Measurements from ENCODE around the gene REG4. TPM values are rescaled to one million over a fixed set of nuclear protein-coding genes. Genes with fewer than 3 reads are reported as not detected.
"Not testable (repeated sequence)": the region's sequence is repeated elsewhere in the genome, so short reads cannot be mapped to it uniquely, and the experiment has no call there.

The REG4 gene
- total and polyA plus RNA-seq, 2 donors (not counting 3 experiments of a cell fraction or from before 2014, with no cell fraction given): not detected

DNA sequence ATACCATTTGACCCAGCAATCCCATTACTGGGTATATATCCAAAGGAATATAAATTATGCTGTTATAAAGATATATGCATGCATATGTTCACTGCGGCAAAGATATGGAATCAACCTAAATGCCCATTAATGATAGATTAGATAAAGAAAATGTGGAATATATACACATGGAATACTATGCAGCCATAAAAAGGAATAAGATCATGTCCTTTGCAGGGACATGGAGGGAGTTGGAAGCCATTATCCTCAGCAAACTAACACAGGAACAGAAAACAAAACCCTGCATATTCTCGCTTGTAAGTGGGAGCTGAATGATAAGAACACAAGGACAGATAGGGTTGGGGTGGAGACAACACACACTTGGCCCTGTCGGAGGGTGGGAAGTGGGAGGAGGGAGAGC, 19.8 kb upstream of the REG4 start:
- Histone ChIP-seq H3K9ac (replicated peaks; ENCODE audit: extremely low read depth, insufficient read depth, low read length) (no peak overlapping the region), H3K9me1 (replicated peaks; ENCODE audit: control insufficient read depth, extremely low read depth, insufficient read depth, low read length) (no peaks in the 10 kb centered on the region), H3K27me3 (ENCODE audit: control insufficient read depth in 2 of 2, insufficient read depth in 2 of 2, low read length in 2 of 2) (peaks cover 5 to 27% of the 10 kb centered on the region in 2 experiments), H2AFZ (ENCODE audit: low read depth, low read length) (no peak overlapping the region), H3K4me1 (ENCODE audit: control insufficient read depth, extremely low read depth, insufficient read depth, low read length) (no peaks in the 10 kb centered on the region), H3K27ac (ENCODE audit: insufficient read depth, low read depth, low read length) (no peak overlapping the region), H3K4me2 (ENCODE audit: insufficient read depth, low read length) (no peak overlapping the region), H3K79me2 (ENCODE audit: control insufficient read depth, insufficient read depth, low read length) (no peaks in the 10 kb centered on the region), H3K9me3 (replicated peaks; ENCODE audit: control insufficient read depth, insufficient read depth, low read length) (no peaks in the 10 kb centered on the region), H4K20me1 (replicated peaks; ENCODE audit: control insufficient read depth, extremely low read depth, insufficient read depth, low read length) (no peaks in the 10 kb centered on the region), H3K4me3 (replicated peaks in 1 of 3; ENCODE audit: insufficient read depth in 1 of 3, low read depth in 1 of 3, low read length in 3 of 3) (no peak overlapping the region), H3K36me3 (ENCODE audit: control insufficient read depth in 2 of 2, extremely low read depth in 1 of 2, insufficient read depth in 2 of 2, low read length in 2 of 2) (no peaks in the 10 kb centered on the region)
- FAIRE-seq (no peak), DNase-seq (ENCODE audit: low read depth, low spot score) (no peak)
- POLR2A ChIA-PET: no interaction called here
- intact Hi-C loops (cut with micrococcal nuclease): no loop called here
- dilution Hi-C loops (cut with MboI; ENCODE audit: extremely low pct_ligation_motif_present, low sequenced_read_pairs): no loop called here
- BruUV-seq (replicated peaks): no TSS peak
- no peak for TF ChIP-seq GATA2 (IDR thresholded peaks at IDR 0.05; ENCODE audit: insufficient read depth, insufficient read length, low read depth, low read length)
- CTCF ChIA-PET: no interaction called here

- no TSS peak for BruUV-seq (replicated peaks)
- Histone ChIP-seq H3K4me1 (ENCODE audit: control insufficient read depth, extremely low read depth, insufficient read depth, low read length) (no peaks in the 10 kb centered on the region), H4K20me1 (replicated peaks; ENCODE audit: control insufficient read depth, extremely low read depth, insufficient read depth, low read length) (no peaks in the 10 kb centered on the region), H3K9me1 (replicated peaks; ENCODE audit: control insufficient read depth, extremely low read depth, insufficient read depth, low read length) (no peaks in the 10 kb centered on the region), H3K79me2 (ENCODE audit: control insufficient read depth, insufficient read depth, low read length) (no peaks in the 10 kb centered on the region), H3K27me3 (ENCODE audit: control insufficient read depth in 2 of 2, insufficient read depth in 2 of 2, low read length in 2 of 2) (peaks cover 4 to 20% of the 10 kb centered on the region in 2 experiments), H3K36me3 (ENCODE audit: control insufficient read depth in 2 of 2, extremely low read depth in 1 of 2, insufficient read depth in 2 of 2, low read length in 2 of 2) (no peaks in the 10 kb centered on the region), H2AFZ (ENCODE audit: low read depth, low read length) (no peak overlapping the region), H3K27ac (ENCODE audit: insufficient read depth, low read depth, low read length) (no peak overlapping the region), H3K4me3 (replicated peaks in 1 of 3; ENCODE audit: insufficient read depth in 1 of 3, low read depth in 1 of 3, low read length in 3 of 3) (no peak overlapping the region), H3K9ac (replicated peaks; ENCODE audit: extremely low read depth, insufficient read depth, low read length) (no peak overlapping the region), H3K4me2 (ENCODE audit: insufficient read depth, low read length) (no peak overlapping the region), H3K9me3 (replicated peaks; ENCODE audit: control insufficient read depth, insufficient read depth, low read length) (no peaks in the 10 kb centered on the region)
- dilution Hi-C loops (cut with MboI; ENCODE audit: extremely low pct_ligation_motif_present, low sequenced_read_pairs): no loop called here
- no peak for FAIRE-seq
- CTCF ChIA-PET: no interaction called here
- POLR2A ChIA-PET: no interaction called here
- TF ChIP-seq GATA2 (IDR thresholded peaks at IDR 0.05; ENCODE audit: insufficient read depth, insufficient read length, low read depth, low read length) (no peak), POLR2A (IDR thresholded peaks at IDR 0.05; ENCODE audit: low read depth, low read length) (no peak), MYC (IDR thresholded peaks at IDR 0.05; ENCODE audit: low read depth, low read length) (no peak), MAX (IDR thresholded peaks at IDR 0.05; ENCODE audit: insufficient read depth, insufficient read length) (no peak), FOS (IDR thresholded peaks at IDR 0.05; ENCODE audit: borderline replicate concordance, insufficient read depth, low read length) (no peak), EZH2 (IDR thresholded peaks at IDR 0.05; ENCODE audit: borderline replicate concordance, low read depth, low read length, severe bottlenecking) (no peak), POLR2AphosphoS5 (IDR thresholded peaks at IDR 0.05; ENCODE audit: insufficient read depth, low read depth, low read length) (no peak), JUN (IDR thresholded peaks at IDR 0.05; ENCODE audit: borderline replicate concordance, insufficient read depth, insufficient read length, low read depth) (no peak)
- TF ChIP-seq, protein P1, sequence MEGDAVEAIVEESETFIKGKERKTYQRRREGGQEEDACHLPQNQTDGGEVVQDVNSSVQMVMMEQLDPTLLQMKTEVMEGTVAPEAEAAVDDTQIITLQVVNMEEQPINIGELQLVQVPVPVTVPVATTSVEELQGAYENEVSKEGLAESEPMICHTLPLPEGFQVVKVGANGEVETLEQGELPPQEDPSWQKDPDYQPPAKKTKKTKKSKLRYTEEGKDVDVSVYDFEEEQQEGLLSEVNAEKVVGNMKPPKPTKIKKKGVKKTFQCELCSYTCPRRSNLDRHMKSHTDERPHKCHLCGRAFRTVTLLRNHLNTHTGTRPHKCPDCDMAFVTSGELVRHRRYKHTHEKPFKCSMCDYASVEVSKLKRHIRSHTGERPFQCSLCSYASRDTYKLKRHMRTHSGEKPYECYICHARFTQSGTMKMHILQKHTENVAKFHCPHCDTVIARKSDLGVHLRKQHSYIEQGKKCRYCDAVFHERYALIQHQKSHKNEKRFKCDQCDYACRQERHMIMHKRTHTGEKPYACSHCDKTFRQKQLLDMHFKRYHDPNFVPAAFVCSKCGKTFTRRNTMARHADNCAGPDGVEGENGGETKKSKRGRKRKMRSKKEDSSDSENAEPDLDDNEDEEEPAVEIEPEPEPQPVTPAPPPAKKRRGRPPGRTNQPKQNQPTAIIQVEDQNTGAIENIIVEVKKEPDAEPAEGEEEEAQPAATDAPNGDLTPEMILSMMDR (IDR thresholded peaks at IDR 0.05; ENCODE audit: extremely low read depth in 1 of 2, insufficient read depth in 1 of 2, low read depth in 1 of 2, low read length in 2 of 2): no peak
- no peak for DNase-seq (ENCODE audit: low read depth, low spot score)
- intact Hi-C loops (cut with micrococcal nuclease): no loop called here
Observed at GRCh38 chr1:119829625-119830024, 18.4 kb upstream of the REG4 start.

DNA sequence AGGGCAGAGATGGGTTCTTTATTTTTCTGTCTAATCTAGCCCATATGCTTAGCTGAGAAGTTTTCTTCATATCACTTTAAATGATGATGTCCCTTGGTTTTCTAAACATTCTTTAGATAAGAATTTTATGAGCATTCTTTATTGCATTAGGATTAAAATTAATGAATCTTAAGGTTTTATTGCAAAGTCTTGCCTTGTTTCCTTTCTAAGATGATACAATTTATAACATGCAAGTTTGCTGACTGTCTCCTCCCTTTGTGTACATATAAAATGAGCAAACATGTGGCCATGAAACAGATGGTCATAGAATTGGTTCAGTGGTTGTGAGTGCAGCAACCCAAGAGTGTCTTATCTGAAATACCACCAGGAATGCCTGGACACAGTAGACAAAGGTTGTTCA, 17.7 kb upstream of the REG4 start:
- H3K9me3 ChIP-seq (replicated peaks; ENCODE audit: control insufficient read depth, insufficient read depth, low read length); H3K79me2 ChIP-seq (ENCODE audit: control insufficient read depth, insufficient read depth, low read length); intact Hi-C loops (cut with micrococcal nuclease); H3K4me1 ChIP-seq (ENCODE audit: control insufficient read depth, extremely low read depth, insufficient read depth, low read length); H3K4me3 ChIP-seq (replicated peaks in 1 of 3; ENCODE audit: insufficient read depth in 1 of 3, low read depth in 1 of 3, low read length in 3 of 3); BruUV-seq (replicated peaks); H3K4me2 ChIP-seq (ENCODE audit: insufficient read depth, low read length); DNase-seq (ENCODE audit: low read depth, low spot score); CTCF ChIA-PET; FAIRE-seq; POLR2A ChIA-PET; H2AFZ ChIP-seq (ENCODE audit: low read depth, low read length); dilution Hi-C loops (cut with MboI; ENCODE audit: extremely low pct_ligation_motif_present, low sequenced_read_pairs); H3K9ac ChIP-seq (replicated peaks; ENCODE audit: extremely low read depth, insufficient read depth, low read length); H3K36me3 ChIP-seq (ENCODE audit: control insufficient read depth in 2 of 2, extremely low read depth in 1 of 2, insufficient read depth in 2 of 2, low read length in 2 of 2); H3K9me1 ChIP-seq (replicated peaks; ENCODE audit: control insufficient read depth, extremely low read depth, insufficient read depth, low read length); H3K27ac ChIP-seq (ENCODE audit: insufficient read depth, low read depth, low read length); H4K20me1 ChIP-seq (replicated peaks; ENCODE audit: control insufficient read depth, extremely low read depth, insufficient read depth, low read length): not testable (repeated sequence)
- peaks cover 2 to 17% of the 10 kb centered on the region in 2 experiments for H3K27me3 ChIP-seq (ENCODE audit: control insufficient read depth in 2 of 2, insufficient read depth in 2 of 2, low read length in 2 of 2)
